Activated T-helper 9 cell treated with anti-CD3 and anti-CD28 coated beads, Interleukin-2, amount 50 U/mL, for 16 hours (primary cell): ENCODE results near the gene NCAM1.

Source experiments
- DNase-seq: peaks from one replicate; pipeline ENCODE4 v3.0.0-alpha.2; 2020; ENCODE audit warnings: low read depth

NCAM1 gene

DNA sequence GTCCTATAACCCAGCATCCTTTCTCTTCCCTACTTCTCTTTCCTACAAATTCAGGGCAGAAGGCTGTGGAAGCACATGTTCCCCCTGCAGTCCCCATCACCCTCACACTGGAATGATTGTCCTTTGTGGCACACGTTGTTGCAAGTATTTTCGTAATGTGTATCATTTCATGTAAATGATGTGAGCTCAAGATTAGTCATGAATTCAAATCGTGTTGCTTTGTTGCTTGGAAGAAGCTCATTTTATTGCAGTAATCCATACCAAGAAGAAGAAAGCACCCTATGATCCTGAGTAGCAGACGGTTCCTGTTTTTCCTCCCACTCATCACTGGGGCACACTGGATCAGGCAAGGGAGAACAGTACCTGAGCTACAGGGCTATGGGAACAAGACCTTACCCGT is 173.4 kb downstream of the NCAM1 start:
- DNase-seq: no peak

DNA sequence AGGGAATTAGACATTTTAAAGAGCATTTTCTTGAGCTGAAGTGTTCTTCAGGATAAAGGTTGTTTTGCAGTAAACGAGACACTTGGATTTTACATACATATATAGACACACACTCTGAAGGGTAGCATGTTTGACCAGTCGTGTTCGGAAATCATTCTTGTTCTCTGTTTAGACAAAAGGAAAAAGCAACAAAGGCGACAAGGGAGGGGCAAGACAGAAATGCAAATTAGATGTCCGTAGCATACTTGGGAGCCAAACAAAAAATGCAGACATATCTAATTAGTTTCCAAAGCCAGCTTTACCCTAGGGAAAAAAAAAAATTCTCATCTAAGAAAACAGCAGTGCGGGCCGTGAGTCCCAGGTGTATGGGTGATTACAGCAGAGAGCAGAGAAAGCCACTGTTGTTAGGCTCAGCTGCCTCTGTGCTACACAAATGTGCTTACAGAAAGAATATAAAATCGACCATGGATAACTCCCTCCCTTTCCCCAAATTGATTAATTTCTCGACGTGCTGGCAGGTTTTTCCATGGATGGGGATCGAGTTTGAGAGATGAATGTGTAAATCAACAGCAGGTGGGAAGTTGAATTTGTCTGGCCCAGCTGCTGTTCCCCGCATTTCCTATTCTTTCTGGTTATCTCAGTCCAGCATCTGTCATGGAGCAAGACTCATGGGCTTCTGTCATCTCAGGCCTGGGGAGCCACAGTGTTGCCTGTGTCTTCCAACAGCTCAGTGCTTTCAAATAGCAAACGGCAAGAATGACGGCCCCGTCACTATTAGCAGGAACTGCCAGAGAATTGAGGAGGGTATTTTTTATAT is 176.7 kb downstream of the NCAM1 start:
- no peak for DNase-seq

DNA sequence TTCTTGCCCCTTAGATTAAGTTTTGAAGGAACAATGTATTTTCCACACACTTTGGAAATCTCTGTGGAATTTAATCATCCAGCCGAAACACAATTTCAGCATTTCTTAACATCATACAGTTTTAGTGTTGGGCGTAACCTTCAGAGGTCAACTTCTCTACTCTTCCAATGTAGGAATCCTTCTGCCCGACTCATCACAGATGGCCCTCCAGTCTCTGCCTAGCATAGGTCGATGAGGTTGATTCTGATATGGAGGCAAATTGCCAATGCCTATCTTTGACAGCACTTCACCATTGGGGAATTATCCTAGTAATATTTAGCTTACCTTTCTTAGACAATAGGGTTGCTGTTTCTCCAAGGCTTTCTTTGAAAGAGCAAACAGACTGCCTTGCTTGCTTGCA is 177.5 kb downstream of the NCAM1 start:
- DNase-seq: no peak

DNA sequence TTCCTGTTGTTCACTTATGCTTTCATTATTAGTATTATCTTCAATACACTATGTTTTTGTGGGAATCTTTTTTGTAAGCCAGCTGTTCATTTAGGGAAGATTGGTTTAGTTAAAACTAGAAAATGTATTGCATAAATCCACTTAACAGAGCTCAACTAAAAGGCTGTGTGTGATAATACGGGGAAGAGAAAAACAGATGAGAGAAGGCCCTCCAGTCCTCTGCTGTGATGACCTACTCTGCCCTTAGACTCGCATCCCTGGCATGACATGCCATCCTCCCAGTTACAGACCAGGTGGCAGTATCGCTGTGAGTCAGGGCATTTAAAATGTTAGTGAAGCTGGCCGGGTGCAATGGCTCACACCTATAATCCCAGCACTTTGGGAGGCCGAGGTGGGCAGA is 179.8 kb downstream of the NCAM1 start:
- DNase-seq: no peak

DNA sequence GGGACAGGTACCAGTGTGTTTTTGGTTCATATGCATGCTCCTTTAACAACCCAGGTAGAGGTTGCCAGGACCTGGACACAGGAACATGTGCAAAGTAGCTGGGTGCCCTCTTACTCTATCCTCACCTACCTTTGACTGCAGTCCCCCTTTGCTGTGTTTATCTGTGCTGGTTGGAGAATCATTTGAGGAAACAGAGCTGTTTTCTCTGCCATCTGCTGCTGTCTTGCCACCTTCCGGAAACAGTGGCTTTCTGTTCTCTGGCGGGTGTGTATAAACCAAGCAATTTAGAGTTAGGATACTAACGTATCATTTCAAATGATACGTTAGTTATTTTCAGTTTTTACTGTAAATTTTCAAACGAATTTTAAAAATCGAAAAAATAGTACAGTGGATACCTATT is 181.3 kb downstream of the NCAM1 start:
- DNase-seq: no peak

DNA sequence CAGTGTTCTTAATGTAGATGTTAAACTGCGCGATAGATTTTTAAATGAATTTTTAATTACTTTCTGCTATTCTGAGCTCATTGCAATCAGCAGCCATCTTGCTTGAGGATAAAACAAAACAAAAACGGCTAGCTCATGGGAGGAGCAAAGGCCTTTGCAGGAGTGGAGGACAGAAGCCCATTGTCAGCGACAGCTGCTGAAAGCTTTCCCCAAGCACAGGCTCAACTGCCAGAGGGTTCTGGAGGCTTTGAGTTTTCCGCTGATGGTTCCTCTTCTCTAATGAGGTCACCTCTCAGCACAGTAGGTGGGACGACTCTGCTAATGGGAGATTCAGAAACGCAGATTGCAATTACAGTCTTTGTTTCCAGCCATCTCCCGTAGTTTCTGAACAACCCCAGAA is 186.0 kb downstream of the NCAM1 start:
- no peak for DNase-seq

DNA sequence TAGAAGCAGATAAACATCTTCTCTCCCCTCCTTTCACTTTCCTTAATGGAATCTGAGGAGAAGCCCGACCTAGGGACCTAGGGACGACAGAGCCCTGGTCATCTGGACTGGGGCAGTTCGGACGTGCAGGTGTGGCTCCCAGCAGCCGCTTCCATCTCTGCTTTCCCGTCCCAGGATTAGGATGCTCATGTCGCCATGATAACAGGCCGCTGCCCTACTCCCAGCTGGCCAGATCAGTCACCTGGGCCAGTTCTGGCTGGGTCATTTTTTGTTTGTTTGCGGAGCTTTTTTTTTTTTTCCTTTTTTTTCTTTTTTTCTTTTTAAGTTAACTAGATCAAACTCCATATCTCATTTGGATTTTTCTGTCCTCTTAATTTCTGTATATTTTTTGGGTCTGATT is 186.9 kb downstream of the NCAM1 start:
- DNase-seq: no peak

DNA sequence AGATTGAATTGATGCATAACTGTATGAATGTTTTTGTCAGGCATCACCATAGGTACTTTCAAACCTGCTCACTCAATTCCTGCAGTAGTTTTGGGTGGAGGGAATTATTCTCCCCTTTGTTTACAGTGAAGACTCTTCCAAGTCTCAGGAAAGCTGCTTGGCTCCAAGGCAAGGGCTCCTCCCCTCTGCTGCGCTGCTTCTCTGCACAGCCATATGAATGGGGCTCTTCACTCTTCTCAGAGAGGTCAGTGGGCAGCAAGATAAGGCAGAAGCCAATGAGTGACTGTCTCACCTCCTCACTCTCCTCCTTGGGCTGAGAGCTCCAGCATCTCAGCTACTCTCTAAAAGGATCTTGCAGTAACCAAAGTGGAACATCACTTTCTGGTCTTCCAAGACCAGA is 187.4 kb downstream of the NCAM1 start:
- no peak for DNase-seq

DNA sequence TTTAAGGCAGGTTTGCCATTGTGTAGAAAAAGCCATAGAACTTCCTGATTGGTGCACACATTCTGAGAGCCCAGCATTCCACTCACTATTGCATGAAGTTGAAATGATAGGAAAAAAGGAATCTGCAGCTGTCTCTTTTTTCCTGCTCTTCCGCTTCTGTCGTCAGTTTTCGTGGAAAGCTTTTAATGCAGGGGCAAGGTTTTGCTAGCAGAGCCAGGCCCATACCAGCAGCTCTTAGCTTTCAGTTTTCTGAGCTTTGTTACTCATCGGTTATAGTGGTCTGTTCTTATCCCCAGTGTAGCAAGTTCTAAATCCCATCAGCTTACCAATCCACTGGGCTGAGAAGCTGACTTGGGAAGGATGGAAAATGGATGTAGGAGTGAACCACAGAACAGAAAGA is 190.3 kb downstream of the NCAM1 start:
- DNase-seq: no peak

DNA sequence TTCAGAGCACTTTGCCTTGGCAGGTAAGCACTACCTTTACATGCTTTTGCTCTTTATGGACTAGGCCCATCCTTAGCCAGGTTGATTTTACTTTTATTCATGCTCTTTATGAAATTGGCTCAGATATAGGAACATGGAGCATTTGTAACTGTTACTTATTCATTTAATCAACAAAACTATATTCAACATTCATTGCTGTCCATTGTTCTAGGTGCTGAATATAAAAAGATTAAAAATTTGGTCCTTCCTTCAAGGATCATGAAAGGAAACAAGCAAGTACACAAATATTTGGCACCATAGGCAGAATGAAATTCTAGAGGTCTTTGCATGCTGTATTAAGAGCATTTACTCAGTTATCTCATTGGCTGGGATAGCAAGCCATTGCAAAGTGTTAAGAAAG is 191.3 kb downstream of the NCAM1 start:
- DNase-seq: no peak

DNA sequence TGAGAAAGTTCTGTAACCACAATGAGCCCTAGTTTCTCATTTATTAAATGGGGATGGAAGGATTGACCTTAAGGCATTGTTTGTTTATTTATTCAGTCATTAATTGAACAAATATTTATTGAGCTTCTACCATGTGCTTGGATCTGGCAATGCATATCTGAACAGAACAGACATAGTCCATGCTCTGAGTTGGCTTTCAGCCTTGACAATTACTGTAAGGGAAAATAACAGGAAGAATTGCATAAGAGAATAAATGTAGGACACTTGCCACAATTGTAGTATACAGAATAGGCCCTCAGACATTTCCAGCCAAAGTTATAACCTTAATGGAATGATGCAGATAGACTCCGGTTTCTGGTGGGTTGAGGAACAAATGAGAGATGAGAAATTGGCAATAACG is 192.6 kb downstream of the NCAM1 start:
- no peak for DNase-seq

DNA sequence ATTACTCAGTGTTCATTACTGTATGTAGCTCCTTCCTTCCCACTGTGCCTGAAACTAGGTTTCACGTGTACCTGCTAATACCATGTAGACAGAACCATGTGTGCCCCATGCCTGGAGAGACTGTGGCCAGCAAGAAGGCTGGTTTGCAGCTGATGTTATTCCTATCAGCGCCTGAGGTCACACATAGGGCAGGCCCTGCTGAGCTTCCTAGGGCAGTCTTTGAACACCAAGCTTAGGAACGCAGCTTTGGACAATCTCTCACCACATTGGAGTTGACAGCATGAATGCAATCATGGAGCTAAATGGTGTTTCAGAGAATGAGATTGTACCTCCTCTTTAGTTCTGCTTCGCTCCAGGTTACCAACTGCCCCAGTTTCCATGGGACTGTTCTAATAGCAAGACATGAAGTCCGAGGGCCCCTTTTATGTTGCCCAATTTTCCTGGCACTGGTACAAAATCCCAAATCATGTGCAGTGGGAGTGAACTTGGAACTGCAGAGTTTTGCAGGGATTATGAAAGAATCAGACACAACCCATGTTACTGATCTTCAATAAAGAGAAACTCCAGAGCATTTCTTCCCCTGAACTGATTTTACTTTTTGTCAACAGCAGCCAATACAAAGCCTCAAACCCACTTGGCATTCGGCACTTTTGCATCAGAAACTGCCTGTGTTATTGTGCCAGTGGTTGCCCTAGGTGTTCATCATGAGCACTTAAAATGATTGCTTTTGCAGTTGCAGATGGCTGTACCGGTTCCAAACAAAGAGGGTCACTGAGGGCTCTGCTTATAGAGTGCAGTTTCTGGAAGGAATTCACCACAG is 199.0 kb downstream of the NCAM1 start:
- no peak for DNase-seq

DNA sequence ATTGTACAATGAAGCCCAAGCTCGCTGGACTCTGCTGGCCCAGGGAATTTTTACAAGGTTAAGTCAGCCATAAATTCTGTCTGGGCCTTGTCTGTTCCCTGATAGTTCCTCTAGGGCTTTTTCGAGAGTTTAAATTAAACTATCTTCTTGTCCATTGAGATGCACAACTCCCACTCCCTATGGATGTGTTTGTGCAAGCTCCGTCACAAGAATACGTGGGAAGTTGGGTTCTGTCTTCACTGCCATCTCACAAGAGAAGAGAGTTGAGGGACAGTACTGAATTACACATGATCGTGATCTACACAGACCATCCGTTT is 199.5 kb downstream of the NCAM1 start:
- no peak for DNase-seq

DNA sequence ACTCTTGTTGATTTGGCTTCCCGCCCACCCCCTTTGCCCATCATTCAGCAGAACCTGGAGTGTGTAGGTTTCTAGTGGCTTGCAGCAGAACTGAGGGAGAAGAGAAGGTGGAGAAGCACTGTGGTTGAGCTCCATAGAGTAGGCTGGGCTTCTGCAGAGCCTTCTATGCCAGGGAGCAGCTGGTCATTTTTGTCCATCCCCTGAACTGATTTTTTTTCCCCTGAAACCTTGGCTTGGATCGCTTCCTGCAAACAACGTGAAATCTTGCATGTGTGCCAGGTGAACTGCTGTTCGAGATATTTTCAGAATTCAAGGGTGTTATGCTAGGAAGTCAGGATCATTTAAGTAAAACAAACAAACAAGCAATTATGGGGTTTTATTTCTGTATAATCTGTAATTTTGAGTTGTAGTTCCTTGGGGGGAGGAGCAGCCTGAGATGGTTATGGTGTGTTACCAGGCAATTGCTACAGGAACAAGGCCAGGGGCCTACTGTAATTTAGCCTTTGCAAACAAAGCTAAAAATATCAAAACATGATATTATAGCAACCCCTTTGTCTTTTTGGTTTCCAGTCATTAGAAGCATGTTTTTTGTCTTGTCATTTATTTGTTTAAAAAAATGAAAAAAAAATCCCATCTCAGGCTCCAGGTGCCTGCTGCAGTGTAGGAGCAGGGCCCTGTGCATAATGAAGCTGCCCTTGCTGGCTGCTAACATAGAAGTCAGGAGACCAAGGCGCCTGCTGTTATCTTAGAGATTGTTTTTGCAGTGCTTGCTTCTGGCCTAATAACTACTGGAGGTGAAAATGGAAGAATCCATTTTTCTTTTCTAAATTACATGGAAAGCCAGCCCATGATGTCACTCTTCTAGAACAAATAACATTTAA is 200.7 kb downstream of the NCAM1 start:
- DNase-seq: no peak

DNA sequence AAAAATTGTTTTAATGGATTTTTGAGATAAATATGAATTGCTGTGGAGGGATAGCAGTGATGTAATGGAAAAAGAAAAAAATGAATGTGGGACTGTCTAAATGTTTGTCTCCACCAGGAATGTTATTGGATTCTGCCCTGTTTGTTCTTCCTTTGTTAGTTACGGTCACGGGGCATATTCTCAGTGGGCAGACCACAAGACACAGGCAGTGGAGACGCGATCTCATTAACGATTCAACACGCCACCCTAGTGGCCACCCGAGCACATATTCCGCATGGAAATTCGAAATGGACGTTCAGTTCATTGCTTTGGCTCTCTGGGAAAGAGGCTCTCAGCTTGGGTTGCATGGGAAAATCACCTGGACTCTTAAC is 201.4 kb downstream of the NCAM1 start:
- no peak for DNase-seq

DNA sequence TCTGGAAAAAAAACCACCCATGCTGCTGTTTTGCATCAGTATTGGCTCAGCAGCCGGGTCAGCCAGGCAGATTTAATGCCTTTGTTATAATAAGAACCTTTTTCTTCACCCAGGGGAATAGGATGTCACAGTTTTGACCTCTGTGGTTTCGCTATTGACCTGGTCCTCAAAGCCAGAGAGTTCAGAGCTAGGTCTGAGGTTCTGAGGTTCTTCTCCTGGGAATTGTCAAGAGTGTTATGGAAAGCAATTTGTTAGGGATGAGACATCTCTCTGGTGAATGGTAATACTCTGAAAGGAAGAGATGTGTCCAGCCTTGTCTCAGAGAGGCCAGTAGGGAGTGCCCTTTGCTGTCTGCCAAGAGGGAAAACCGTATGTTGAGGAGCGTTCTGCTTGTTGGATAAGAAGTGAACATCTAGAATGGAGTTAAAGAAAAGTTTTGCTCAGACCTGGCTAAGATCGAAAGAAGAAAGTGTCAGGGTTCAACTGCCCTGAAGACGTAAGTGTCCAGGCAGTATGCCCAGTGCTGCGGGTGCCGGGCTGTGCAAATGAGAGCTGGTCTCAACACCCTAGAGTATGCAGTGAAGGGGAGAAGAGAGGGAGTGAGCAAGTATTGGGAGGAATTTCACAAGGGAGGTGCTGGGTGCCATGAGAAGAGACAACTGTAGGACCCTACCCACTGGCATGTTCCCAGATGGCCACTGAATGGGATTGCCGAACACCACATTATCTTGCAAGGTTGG is 202.2 kb downstream of the NCAM1 start:
- DNase-seq: no peak

DNA sequence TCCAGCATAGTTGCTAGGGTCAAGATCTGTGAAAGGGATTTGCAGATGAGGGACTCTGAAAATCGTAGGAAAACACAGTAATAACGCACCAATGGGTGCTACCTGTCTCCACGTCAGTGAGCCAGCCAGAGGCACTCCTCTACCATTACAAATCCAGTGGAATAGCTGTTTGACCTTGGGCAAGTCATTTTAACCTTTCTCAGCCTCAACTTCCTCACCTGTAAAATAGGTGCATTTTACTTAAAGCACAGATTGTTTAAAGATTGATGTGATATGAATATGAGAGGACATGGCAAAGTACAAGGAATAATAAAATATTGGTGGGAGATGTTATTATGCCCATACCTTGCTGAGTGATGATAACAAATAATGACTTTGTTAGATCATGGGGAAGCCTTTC is 205.1 kb downstream of the NCAM1 start:
- DNase-seq: no peak

DNA sequence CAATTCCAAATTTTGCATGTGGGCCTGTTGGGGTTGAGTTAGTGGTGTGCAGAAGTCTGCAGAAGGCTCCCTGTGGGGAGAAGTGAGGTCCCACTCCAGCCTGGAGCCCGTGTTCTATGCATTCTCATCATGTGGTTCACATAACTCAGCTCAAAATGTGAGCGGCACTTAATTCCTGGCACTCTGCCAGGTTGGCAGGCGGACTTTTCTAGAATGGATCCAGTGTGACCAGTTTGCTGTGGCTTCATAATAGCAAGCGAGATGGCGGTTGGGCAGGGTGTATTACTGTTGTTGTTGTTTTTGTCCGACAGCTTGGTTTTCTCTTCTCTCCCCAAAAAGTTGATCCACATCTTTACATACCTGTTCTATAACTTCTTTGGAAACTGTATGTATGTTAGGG is 206.4 kb downstream of the NCAM1 start:
- no peak for DNase-seq

DNA sequence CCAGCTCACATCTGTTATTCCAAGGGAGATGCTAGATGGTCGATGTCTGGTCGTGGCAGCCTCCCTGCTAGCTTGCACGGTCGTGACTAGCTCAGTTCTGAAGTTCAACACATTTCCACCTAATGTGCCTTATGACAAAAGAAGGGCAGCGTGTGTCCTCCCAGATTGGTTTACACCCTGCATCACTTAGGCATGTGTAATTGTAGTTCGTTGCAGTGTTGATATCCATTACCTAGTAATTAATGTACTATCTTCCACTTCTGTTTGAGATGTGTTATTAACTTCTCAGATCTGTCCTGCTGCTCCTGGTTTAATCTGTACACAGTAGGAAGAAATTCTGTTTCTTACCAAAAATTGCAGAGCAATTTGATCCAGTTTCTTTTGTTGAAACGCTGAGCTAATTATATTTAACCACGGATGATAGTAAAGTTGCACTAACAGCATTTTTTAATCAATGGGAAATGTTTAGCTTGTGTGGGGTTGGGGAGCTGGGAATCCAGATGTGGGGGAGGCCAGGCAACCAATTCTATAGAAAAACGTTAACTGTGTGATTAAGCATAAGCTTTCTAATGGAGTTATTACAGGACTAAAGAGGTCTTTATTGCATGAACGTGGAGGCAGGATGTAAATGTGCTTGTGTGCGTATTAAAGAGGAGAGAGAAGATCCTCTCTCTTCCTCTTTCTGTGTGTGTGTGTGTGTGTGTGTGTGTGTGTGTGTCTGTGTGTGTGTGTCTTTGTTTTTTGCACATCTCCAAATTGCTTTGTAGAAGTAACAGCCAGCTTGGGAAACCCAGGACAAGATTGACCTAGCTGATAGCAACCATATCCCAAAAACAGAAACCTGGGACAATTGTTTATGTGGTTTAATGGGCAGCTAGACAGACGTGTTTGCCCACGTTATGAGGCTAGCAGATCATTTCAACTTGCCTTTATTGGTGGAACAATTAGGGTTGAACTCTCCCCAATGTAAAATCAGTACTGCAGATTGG is 207.4 kb downstream of the NCAM1 start:
- no peak for DNase-seq

DNA sequence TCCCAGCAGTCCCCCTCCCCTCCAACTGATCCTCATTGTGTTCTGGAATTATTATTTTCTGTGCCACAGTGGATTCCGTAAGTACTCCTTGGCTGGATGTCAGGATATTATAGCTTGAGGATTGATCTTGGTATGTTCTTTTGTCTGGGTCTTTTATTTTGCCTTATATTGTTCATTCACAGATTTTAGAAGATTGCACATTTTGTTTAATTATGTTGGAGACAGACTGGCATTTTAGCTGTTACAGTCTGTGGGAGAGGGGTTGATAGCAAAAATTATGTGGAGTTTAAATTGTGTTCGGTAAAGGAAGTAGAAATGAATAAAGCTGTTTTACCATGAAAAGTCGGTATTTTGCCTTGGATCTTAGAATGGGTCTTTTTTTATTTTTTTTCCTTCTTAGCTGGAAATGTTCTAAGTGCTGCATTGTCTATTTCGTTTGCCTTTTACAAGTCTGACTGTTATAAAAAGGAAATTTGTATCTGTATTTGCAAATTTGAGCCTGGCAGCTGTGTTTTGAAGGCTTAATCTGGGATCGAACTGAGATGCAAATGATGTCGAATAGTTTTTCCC is 211.2 kb downstream of the NCAM1 start:
- no peak for DNase-seq

DNA sequence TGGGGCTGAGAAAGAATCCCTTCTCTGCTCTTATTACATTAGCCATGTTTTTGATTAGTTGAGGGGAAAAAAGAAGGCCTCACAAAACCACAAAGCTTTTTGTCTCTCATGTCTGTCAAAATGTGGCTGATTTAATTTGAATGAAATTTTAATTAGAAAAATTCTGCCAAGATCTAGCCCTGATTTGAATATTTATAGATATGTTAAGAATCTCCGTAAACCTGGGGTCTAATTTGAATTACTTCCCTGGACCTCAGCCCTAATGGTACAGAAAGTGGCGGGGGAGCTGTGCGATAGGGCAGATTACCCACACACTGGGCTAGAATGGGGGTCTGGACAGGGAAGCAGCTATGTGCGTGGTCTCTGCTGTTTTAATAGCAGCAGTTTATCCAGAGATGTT is 211.9 kb downstream of the NCAM1 start:
- no peak for DNase-seq
